Measurements from ENCODE around the gene S100A5. TPM values are rescaled to one million over a fixed set of nuclear protein-coding genes. Genes with fewer than 3 reads are reported as not detected.

The S100A5 gene
- total and polyA plus RNA-seq, 9 of the 15 experiments (the other 6 are each of a cell fraction or from before 2014, with no cell fraction given), result 0.56 to 1.4 (median 0.64) TPM; not detected in 5

DNA sequence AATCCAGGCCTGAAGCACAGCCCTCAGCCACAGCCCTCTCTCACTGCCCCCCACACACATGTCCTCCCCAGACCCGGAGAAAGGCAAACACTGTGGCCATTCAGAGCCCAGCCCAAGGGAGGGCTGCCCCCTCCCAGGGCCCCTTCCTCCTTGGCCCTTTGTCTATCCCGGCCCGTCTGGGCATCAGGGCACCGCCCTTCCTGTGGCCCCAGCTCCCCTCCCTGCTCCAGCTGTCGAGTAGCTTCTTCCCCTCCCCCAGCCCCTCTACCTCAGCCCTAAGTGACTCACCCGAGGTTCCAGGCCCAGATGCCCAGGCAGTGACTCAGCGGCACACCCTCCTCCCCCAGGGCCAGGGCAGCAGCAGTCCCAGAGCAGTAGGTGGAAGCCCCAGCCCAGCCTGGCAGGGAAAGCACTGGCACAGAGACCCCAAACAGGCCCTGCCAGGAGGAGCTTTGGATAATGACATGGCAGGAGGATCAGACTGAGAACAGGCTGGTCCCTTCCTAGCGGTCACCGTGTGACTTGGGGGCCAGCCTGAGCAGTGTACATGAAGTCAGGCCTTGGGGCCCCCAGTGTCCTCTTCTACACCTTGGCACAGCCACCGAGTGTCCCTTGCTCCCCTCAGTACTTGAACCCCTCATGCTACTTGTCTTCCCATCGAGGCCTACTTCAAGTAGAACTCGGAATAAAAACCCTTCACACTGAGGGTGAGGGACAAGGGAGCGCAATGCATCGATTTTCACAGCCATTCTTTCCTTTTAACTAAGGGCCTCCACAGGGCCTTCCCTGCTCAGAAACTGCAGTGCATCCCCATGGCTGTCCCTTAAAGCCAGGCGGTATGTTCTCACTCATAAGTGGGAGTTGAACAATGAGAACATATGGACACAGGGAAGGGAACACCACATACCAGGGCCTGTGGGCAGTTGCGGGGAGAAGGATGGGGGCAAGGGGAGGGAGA lies 26.0 kb upstream of the S100A5 start (continued):
- TF ChIP-seq, protein P1, sequence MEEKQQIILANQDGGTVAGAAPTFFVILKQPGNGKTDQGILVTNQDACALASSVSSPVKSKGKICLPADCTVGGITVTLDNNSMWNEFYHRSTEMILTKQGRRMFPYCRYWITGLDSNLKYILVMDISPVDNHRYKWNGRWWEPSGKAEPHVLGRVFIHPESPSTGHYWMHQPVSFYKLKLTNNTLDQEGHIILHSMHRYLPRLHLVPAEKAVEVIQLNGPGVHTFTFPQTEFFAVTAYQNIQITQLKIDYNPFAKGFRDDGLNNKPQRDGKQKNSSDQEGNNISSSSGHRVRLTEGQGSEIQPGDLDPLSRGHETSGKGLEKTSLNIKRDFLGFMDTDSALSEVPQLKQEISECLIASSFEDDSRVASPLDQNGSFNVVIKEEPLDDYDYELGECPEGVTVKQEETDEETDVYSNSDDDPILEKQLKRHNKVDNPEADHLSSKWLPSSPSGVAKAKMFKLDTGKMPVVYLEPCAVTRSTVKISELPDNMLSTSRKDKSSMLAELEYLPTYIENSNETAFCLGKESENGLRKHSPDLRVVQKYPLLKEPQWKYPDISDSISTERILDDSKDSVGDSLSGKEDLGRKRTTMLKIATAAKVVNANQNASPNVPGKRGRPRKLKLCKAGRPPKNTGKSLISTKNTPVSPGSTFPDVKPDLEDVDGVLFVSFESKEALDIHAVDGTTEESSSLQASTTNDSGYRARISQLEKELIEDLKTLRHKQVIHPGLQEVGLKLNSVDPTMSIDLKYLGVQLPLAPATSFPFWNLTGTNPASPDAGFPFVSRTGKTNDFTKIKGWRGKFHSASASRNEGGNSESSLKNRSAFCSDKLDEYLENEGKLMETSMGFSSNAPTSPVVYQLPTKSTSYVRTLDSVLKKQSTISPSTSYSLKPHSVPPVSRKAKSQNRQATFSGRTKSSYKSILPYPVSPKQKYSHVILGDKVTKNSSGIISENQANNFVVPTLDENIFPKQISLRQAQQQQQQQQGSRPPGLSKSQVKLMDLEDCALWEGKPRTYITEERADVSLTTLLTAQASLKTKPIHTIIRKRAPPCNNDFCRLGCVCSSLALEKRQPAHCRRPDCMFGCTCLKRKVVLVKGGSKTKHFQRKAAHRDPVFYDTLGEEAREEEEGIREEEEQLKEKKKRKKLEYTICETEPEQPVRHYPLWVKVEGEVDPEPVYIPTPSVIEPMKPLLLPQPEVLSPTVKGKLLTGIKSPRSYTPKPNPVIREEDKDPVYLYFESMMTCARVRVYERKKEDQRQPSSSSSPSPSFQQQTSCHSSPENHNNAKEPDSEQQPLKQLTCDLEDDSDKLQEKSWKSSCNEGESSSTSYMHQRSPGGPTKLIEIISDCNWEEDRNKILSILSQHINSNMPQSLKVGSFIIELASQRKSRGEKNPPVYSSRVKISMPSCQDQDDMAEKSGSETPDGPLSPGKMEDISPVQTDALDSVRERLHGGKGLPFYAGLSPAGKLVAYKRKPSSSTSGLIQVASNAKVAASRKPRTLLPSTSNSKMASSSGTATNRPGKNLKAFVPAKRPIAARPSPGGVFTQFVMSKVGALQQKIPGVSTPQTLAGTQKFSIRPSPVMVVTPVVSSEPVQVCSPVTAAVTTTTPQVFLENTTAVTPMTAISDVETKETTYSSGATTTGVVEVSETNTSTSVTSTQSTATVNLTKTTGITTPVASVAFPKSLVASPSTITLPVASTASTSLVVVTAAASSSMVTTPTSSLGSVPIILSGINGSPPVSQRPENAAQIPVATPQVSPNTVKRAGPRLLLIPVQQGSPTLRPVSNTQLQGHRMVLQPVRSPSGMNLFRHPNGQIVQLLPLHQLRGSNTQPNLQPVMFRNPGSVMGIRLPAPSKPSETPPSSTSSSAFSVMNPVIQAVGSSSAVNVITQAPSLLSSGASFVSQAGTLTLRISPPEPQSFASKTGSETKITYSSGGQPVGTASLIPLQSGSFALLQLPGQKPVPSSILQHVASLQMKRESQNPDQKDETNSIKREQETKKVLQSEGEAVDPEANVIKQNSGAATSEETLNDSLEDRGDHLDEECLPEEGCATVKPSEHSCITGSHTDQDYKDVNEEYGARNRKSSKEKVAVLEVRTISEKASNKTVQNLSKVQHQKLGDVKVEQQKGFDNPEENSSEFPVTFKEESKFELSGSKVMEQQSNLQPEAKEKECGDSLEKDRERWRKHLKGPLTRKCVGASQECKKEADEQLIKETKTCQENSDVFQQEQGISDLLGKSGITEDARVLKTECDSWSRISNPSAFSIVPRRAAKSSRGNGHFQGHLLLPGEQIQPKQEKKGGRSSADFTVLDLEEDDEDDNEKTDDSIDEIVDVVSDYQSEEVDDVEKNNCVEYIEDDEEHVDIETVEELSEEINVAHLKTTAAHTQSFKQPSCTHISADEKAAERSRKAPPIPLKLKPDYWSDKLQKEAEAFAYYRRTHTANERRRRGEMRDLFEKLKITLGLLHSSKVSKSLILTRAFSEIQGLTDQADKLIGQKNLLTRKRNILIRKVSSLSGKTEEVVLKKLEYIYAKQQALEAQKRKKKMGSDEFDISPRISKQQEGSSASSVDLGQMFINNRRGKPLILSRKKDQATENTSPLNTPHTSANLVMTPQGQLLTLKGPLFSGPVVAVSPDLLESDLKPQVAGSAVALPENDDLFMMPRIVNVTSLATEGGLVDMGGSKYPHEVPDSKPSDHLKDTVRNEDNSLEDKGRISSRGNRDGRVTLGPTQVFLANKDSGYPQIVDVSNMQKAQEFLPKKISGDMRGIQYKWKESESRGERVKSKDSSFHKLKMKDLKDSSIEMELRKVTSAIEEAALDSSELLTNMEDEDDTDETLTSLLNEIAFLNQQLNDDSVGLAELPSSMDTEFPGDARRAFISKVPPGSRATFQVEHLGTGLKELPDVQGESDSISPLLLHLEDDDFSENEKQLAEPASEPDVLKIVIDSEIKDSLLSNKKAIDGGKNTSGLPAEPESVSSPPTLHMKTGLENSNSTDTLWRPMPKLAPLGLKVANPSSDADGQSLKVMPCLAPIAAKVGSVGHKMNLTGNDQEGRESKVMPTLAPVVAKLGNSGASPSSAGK (IDR thresholded peaks at IDR 0.05), result no peak
- no peak for TF ChIP-seq HOXB6 (CRISPR knock-in tag; IDR thresholded peaks at IDR 0.05; ENCODE audit: borderline replicate concordance)
- TF ChIP-seq, protein P2, sequence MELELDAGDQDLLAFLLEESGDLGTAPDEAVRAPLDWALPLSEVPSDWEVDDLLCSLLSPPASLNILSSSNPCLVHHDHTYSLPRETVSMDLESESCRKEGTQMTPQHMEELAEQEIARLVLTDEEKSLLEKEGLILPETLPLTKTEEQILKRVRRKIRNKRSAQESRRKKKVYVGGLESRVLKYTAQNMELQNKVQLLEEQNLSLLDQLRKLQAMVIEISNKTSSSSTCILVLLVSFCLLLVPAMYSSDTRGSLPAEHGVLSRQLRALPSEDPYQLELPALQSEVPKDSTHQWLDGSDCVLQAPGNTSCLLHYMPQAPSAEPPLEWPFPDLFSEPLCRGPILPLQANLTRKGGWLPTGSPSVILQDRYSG (tag; conservative IDR thresholded peaks at IDR 0.05; ENCODE audit: low read depth), result peak; percentile 45; the same call in 1 of the 2 replicates
- TF ChIP-seq NCOA6 (IDR thresholded peaks at IDR 0.05), result peak; percentile 42; the same call in 1 of the 2 replicates
- no peak for TF ChIP-seq ASH1L (IDR thresholded peaks at IDR 0.05; ENCODE audit: borderline replicate concordance, low read depth, partially characterized antibody)
- TF ChIP-seq MEIS2 (IDR thresholded peaks at IDR 0.05; ENCODE audit: partially characterized antibody), result no peak
- no peak for TF ChIP-seq ZNF507 (tag; conservative IDR thresholded peaks at IDR 0.05)
- TF ChIP-seq, protein P3, sequence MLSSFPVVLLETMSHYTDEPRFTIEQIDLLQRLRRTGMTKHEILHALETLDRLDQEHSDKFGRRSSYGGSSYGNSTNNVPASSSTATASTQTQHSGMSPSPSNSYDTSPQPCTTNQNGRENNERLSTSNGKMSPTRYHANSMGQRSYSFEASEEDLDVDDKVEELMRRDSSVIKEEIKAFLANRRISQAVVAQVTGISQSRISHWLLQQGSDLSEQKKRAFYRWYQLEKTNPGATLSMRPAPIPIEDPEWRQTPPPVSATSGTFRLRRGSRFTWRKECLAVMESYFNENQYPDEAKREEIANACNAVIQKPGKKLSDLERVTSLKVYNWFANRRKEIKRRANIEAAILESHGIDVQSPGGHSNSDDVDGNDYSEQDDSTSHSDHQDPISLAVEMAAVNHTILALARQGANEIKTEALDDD (IDR thresholded peaks at IDR 0.05), result no peak; the same call in 1 of the 2 replicates
- no peak for TF ChIP-seq E2F5 (CRISPR knock-in tag; IDR thresholded peaks at IDR 0.05)
- no peak for TF ChIP-seq SIN3A (IDR thresholded peaks at IDR 0.05; ENCODE audit: borderline replicate concordance in 2 of 2, control insufficient read depth in 1 of 2, low read depth in 2 of 2, low read length in 2 of 2)
- TF ChIP-seq CREM (IDR thresholded peaks at IDR 0.05; ENCODE audit: low read depth), result peak; percentile 78

Data from K562 (cell line).